Mucosa of descending colon (tissue), 3 donors: ENCODE measurements around the gene R3HDM2. TPM values are rescaled to one million over a fixed set of nuclear protein-coding genes. Genes with fewer than 3 reads are reported as not detected.

ENCODE experiments used
- ATAC-seq: fragments of 200-7000 bp; cut with Tn5 transposase; one replicate; pipeline ENCODE4 v1.9.1; 2020; ENCODE audit warnings: mild to moderate bottlenecking, moderate library complexity
- DNase-seq, 3 donors: peaks; one replicate each; pipeline ENCODE4 v3.0.0-alpha.2; 2020
- H3K36me3 ChIP-seq: fragments of 200-600 bp; one replicate; pipeline ENCODE4 v1.8.0; 2021; ENCODE audit warnings: low read depth, mild to moderate bottlenecking
- H3K4me1 ChIP-seq: fragments of 200-600 bp; one replicate; pipeline ENCODE4 v1.8.0; 2021; ENCODE audit warnings: low read depth, mild to moderate bottlenecking
- H3K4me3 ChIP-seq: fragments of 200-600 bp; one replicate; pipeline ENCODE4 v1.8.0; 2021; ENCODE audit warnings: mild to moderate bottlenecking
- H3K9me3 ChIP-seq: fragments of 200-600 bp; one replicate; pipeline ENCODE4 v1.8.0; 2021; ENCODE audit warnings: mild to moderate bottlenecking
- intact Hi-C, 2 donors: fragments of 100-400 bp; cut with DNase I in 1 of 2; cut with micrococcal nuclease in 1 of 2; formaldehyde crosslinking; loops; one replicate each; pipeline versions ENCODE4 v1.11.0 to v1.11.1; 2022; cut with DNase I, micrococcal nuclease
- total RNA-seq, 3 donors: library from RNA; stranded (reverse); fragmentation: NEBNext Ultra II Directional in 2 of 3; extraction: Animal tissue kit (Norgen Biotek cat#: 25700) in 2 of 3; gene quantifications; one replicate each; pipeline versions ENCODE4 v1.2.1 to v1.2.4, GENCODE V29; 2021 to 2023
- TF ChIP-seq, protein P1 (sequence below): fragments of 200-600 bp; IDR thresholded peaks from one replicate; pipeline ENCODE4 v1.8.0; 2022; ENCODE audit warnings: antibody characterized with exemption, mild to moderate bottlenecking
- donor health status: DM: no; HTN: no; CAD: no; lungs with moderate emphysema.
- donor health status: DM: no; HTN: no; CAD: no.
- donor health status: DM: no; HTN: yes; CAD: no.

Gene R3HDM2
- total RNA-seq, 3 donors from 2014 or later, result 43.9 to 80.8 (median 80.6) TPM

DNA sequence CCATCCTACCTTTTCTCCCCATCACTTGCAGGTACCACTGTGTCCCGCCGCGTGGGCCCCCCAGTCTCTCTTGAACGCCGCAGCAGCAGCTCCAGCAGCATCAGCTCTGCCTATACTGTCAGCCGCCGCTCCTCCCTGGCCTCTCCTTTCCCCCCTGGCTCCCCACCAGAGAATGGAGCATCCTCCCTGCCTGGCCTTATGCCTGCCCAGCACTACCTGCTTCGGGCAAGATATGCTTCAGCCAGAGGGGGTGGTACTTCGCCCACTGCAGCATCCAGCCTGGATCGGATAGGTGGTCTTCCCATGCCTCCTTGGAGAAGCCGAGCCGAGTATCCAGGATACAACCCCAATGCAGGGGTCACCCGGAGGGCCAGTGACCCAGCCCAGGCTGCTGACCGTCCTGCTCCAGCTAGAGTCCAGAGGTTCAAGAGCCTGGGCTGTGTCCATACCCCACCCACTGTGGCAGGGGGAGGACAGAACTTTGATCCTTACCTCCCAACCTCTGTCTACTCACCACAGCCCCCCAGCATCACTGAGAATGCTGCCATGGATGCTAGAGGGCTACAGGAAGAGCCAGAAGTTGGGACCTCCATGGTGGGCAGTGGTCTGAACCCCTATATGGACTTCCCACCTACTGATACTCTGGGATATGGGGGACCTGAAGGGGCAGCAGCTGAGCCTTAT is 39.6 kb upstream of the R3HDM2 start:
- TF ChIP-seq, protein P1, sequence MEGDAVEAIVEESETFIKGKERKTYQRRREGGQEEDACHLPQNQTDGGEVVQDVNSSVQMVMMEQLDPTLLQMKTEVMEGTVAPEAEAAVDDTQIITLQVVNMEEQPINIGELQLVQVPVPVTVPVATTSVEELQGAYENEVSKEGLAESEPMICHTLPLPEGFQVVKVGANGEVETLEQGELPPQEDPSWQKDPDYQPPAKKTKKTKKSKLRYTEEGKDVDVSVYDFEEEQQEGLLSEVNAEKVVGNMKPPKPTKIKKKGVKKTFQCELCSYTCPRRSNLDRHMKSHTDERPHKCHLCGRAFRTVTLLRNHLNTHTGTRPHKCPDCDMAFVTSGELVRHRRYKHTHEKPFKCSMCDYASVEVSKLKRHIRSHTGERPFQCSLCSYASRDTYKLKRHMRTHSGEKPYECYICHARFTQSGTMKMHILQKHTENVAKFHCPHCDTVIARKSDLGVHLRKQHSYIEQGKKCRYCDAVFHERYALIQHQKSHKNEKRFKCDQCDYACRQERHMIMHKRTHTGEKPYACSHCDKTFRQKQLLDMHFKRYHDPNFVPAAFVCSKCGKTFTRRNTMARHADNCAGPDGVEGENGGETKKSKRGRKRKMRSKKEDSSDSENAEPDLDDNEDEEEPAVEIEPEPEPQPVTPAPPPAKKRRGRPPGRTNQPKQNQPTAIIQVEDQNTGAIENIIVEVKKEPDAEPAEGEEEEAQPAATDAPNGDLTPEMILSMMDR, result no peak
- Histone ChIP-seq H3K4me3 (no peak overlapping the region), H3K36me3 (no peaks in the 10 kb centered on the region), H3K9me3 (no peaks in the 10 kb centered on the region), H3K4me1 (peaks cover 15% of the 10 kb centered on the region)
- intact Hi-C loops, result no loop called here
- DNase-seq (no peak), ATAC-seq (no peak)

DNA sequence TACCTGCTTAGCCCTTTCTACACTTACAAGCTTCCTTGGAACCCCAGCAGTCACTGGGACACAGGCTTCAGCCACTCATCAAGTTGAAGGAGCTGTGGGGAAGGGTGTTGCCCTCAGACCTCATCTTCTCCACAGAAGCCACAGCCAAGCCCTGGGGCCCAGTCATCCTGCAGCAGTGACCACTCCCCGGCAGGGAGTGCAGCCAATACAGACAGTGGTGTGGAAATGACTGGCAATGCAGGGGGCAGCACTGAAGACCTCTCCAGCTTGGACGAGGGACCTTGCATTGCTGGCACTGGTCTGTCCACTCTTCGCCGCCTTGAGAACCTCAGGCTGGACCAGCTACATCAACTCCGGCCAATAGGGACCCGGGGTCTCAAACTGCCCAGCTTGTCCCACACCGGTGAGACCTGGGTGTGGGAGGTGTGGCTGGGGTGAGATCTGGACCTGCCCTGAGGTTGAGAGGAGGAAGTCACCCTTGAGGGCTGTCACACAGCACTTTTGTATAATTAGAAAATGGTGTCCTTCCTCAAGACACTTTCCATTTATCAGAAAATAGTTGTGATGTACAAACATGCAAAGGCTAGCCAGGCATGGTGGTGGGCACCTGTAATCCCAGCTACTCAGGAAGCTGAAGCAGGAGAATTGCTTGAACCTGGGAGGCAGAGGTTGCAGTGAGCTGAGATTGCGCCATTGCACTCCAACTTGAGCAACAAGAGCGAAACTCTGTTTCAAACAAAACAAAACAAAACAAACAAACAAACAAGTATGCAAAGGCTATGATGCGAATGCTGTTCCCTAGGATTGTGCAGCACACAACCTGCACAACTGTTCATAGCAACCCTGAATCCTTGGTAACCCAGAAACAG is 38.7 kb upstream of the R3HDM2 start:
- H3K4me3 ChIP-seq, result no peak overlapping the region
- intact Hi-C loops, result no loop called here
- TF ChIP-seq, protein P1, result no peak
- H3K9me3 ChIP-seq, result no peaks in the 10 kb centered on the region
- no peak for ATAC-seq
- H3K4me1 ChIP-seq, result peaks cover 11% of the 10 kb centered on the region
- H3K36me3 ChIP-seq, result no peaks in the 10 kb centered on the region
- DNase-seq, result no peak

DNA sequence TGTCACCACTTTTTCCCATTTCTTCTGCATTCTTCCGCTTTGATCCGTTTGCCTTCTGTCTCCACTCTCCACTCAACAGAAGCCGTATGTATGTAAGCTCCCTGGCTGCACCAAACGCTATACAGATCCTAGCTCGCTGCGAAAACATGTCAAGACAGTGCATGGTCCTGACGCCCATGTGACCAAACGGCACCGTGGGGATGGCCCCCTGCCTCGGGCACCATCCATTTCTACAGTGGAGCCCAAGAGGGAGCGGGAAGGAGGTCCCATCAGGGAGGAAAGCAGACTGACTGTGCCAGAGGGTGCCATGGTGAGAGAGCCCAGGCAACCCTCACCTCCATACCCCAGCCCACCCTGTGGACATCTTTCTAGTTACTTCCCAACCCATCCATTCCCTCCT is 37.1 kb upstream of the R3HDM2 start:
- Histone ChIP-seq H3K9me3 (no peaks in the 10 kb centered on the region), H3K4me1 (peaks cover 11% of the 10 kb centered on the region), H3K36me3 (no peaks in the 10 kb centered on the region), H3K4me3 (no peak overlapping the region)
- ATAC-seq (no peak), DNase-seq (no peak)
- TF ChIP-seq, protein P1, result no peak
- intact Hi-C loops, result no loop called here

DNA sequence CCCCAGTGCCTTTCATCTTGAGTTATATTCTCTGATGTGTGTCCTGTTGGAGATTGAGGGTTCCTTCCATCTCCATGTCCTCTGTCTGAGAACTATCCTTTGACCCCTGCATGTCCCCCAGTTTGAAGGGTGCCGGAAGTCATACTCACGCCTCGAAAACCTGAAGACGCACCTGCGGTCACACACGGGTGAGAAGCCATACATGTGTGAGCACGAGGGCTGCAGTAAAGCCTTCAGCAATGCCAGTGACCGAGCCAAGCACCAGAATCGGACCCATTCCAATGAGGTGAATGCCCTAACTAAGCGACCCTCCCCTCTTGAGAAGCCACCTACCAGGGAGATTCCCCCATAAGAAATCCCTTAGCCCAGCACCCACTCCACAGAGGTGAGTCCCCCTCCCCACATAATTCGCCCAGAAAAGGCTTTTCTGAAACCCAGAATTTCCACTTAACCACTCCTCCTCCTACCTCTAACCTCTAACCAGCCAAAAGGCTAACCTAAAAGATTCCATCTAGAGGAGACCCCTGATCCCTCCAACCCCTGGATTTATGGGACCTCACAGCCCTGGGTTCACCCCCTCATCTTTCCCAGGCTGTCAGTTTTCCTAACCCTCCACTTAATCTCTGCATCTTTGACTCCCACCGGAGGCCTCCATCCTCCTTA is 36.5 kb upstream of the R3HDM2 start:
- no peaks in the 10 kb centered on the region for H3K9me3 ChIP-seq
- H3K4me3 ChIP-seq, result no peak overlapping the region
- peaks cover 11% of the 10 kb centered on the region for H3K4me1 ChIP-seq
- TF ChIP-seq, protein P1, result no peak
- intact Hi-C loops, result no loop called here
- DNase-seq, result no peak
- H3K36me3 ChIP-seq, result no peaks in the 10 kb centered on the region
- no peak for ATAC-seq

DNA sequence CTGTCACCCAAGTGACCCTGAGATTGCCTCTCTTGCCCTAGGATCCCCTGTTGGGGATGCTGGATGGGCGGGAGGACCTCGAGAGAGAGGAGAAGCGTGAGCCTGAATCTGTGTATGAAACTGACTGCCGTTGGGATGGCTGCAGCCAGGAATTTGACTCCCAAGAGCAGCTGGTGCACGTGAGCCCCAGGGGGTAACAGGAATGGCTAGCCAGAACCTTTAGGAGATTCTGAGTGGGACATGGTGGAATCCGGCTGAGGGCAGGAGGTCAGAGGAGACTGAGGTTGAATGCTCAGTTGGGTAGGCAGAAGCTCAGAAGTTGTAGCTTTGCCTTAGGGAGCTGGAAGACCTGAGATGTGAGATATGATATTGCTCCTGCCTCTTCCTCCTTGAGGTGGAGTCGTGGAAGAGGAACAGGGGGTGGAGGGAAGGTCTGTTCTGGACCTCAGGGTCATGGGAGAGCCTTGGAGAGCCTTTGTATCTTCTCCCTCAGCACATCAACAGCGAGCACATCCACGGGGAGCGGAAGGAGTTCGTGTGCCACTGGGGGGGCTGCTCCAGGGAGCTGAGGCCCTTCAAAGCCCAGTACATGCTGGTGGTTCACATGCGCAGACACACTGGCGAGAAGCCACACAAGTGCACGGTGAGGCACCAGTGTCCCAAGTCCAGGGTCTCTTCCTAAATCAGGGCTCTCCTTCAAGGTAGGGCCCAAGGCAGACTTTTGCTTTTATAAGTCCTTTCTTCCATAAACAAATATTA is 35.1 kb upstream of the R3HDM2 start:
- TF ChIP-seq, protein P1, result no peak
- ATAC-seq (no peak), DNase-seq (no peak)
- Histone ChIP-seq H3K9me3 (no peaks in the 10 kb centered on the region), H3K36me3 (no peaks in the 10 kb centered on the region), H3K4me1 (peaks cover 14% of the 10 kb centered on the region), H3K4me3 (no peak overlapping the region)
- intact Hi-C loops, result no loop called here
